Urinary bladder (tissue), 4 donors: Measurements from ENCODE around the gene GP5. TPM values are rescaled to one million over a fixed set of nuclear protein-coding genes. Genes with fewer than 3 reads are reported as not detected.
A peak's percentile ranks its signal among the peaks of the same experiment; 100 is the strongest.

Experiments used
- DNase-seq: peaks from one replicate; pipeline ENCODE4 v3.0.0-alpha.2; 2015; ENCODE audit errors: extremely low spot score
- H3K27ac ChIP-seq: one replicate; pipeline ENCODE4 v1.5.1; 2013; ENCODE audit warnings: low read depth, mild to moderate bottlenecking, moderate library complexity
- H3K36me3 ChIP-seq: one replicate; pipeline ENCODE4 v1.6.1; 2013; ENCODE audit warnings: mild to moderate bottlenecking, moderate library complexity; ENCODE audit not compliant: insufficient read depth
- H3K4me1 ChIP-seq: one replicate; pipeline ENCODE4 v1.6.1; 2013; ENCODE audit warnings: mild to moderate bottlenecking, moderate library complexity; ENCODE audit not compliant: insufficient read depth
- H3K4me3 ChIP-seq: one replicate; pipeline ENCODE4 v1.5.1; 2013; ENCODE audit warnings: low read depth, low read length
- WGBS: extraction: QIAGEN DNeasy Blood & Tissue Kit; methylation state at CpG from one replicate; pipeline ENCODE4 v1.1.7; 2013; 5-methylcytosine and 5-hydroxymethylcytosine counted together
- polyA plus RNA-seq: library from polyadenylated mRNA; stranded (reverse); fragments of 200-250 nt; gene quantifications from one replicate; pipeline ENCODE4 v1.2.3, GENCODE V29; 2013
- total RNA-seq: library from RNA; depleted of rRNA; stranded (reverse); fragments of >200 nt; gene quantifications from one replicate; pipeline ENCODE4 v1.2.3, GENCODE V29; 2014
- donor health status: healthy with polysubstance abuse.
- donor health status: healthy.

The GP5 gene, protein sequence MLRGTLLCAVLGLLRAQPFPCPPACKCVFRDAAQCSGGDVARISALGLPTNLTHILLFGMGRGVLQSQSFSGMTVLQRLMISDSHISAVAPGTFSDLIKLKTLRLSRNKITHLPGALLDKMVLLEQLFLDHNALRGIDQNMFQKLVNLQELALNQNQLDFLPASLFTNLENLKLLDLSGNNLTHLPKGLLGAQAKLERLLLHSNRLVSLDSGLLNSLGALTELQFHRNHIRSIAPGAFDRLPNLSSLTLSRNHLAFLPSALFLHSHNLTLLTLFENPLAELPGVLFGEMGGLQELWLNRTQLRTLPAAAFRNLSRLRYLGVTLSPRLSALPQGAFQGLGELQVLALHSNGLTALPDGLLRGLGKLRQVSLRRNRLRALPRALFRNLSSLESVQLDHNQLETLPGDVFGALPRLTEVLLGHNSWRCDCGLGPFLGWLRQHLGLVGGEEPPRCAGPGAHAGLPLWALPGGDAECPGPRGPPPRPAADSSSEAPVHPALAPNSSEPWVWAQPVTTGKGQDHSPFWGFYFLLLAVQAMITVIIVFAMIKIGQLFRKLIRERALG
- total RNA-seq (0.90 TPM), polyA plus RNA-seq (0.10 TPM)

DNA sequence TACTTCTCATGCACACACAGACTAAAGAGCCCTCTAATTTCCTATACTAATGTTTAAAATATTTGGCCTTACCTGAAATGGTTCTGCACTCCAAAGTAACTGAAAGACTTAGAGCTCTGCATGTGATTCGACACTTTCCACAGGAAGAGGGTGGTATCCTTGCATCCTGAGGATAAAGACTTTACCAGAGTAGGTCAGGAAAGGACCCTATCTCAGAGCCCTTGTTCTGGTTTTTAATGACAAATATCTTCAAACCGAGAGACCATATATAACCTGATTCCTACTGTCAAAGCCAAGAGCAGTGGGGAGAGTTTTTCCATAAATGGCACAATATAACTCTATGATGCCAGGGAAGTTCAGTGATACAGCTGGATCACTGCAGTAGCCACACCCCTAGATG is at the start of gene GP5:
GP5 (minus strand) TSS at position 101 of the 400 bp plus-strand sequence. CDS start 984 bp downstream, outside the sequence.
- Histone ChIP-seq H3K4me3 (peak within 1 kb of the TSS; percentile 2), H3K4me1 (peaks cover 2% of the 10 kb centered on the region), H3K36me3 (no peaks in the 10 kb centered on the region), H3K27ac (no peak within 1 kb of the TSS)
- WGBS = 76% methylated on average over 2 of the region's 2 CpGs
- no peak for DNase-seq

GRCh38 chr3:194447657-194448056 is 48.6 kb upstream of the GP5 start:
- H3K36me3 ChIP-seq = no peaks in the 10 kb centered on the region
- H3K4me3 ChIP-seq = no peak overlapping the region
- no peaks in the 10 kb centered on the region for H3K4me1 ChIP-seq
- 99% methylated on average over 1 of the region's 1 CpG for WGBS
- H3K27ac ChIP-seq = no peak overlapping the region
- DNase-seq = no peak

GRCh38 chr3:194447161-194447560 is 48.1 kb upstream of the GP5 start:
- Histone ChIP-seq H3K27ac (no peak overlapping the region), H3K4me3 (no peak overlapping the region), H3K36me3 (no peaks in the 10 kb centered on the region), H3K4me1 (no peaks in the 10 kb centered on the region)
- 86% methylated on average over 6 of the region's 6 CpGs for WGBS
- no peak for DNase-seq

- Histone ChIP-seq H3K4me3 (no peak overlapping the region), H3K36me3 (peaks cover 1% of the 10 kb centered on the region), H3K4me1 (no peaks in the 10 kb centered on the region), H3K27ac (no peak overlapping the region)
- WGBS = 79% methylated on average over 4 of the region's 4 CpGs
- DNase-seq = no peak
These were observed 47.7 kb upstream of the GP5 start for GRCh38 chr3:194446754-194447153.

DNA sequence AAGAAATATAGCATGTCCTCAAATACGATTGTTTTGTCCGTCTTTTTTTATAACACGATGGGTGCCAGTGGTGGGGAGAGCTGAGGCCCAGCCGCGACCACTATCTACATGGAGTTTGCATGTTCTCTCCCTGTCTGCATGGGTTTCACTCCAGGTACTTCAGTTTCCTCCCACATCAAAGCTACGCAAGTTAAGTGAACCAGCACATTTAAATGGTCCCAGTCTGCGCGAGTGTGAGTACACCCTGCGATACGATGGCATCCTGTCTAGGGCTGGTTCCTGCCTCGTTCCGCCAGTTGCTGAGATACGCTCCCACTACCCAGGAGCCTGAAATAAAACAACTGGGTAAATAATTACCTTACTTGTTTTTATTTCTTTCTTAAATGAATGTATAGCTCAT is 47.1 kb upstream of the GP5 start:
- Histone ChIP-seq H3K27ac (no peak overlapping the region), H3K4me1 (no peaks in the 10 kb centered on the region), H3K36me3 (peaks cover 1% of the 10 kb centered on the region), H3K4me3 (no peak overlapping the region)
- 92% methylated on average over 13 of the region's 13 CpGs for WGBS
- no peak for DNase-seq

DNA sequence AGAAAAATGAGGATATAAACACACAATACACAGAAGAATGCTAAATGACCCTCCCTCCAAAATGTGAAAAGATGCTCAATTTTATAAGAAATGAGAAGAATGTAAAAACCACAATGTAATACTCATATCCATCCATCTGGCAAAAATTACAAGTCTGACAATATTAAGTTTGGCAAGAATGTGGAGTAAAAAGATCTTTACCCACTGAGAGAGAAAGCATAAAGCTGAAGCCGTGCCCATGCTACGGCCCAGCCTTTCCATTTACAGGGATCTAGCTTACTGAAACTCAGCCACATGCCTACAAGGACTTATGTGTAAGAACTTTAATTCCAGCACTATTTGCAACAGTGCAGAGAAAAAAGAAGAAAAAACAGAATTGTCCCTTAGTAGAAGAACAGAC is 44.8 kb upstream of the GP5 start:
- Histone ChIP-seq H3K27ac (no peak overlapping the region), H3K4me1 (no peaks in the 10 kb centered on the region), H3K4me3 (no peak overlapping the region), H3K36me3 (peaks cover 1% of the 10 kb centered on the region)
- WGBS = 92% methylated on average over 2 of the region's 2 CpGs
- DNase-seq = no peak

- no peak overlapping the region for H3K27ac ChIP-seq
- no peak for DNase-seq
- WGBS = 63% methylated on average over 2 of the region's 2 CpGs
- no peaks in the 10 kb centered on the region for H3K4me1 ChIP-seq
- peaks cover 6% of the 10 kb centered on the region for H3K36me3 ChIP-seq
- H3K4me3 ChIP-seq = no peak overlapping the region
These were observed 41.7 kb upstream of the GP5 start for GRCh38 chr3:194440756-194441155.

GRCh38 chr3:194439881-194440550 is 41.0 kb upstream of the GP5 start:
- H3K4me1 ChIP-seq = no peaks in the 10 kb centered on the region
- H3K36me3 ChIP-seq = peaks cover 8% of the 10 kb centered on the region
- 65% methylated on average over 6 of the region's 6 CpGs for WGBS
- no peak overlapping the region for H3K4me3 ChIP-seq
- DNase-seq = no peak
- peak overlapping the region; percentile 16 for H3K27ac ChIP-seq

- Histone ChIP-seq H3K4me3 (no peak overlapping the region), H3K27ac (no peak overlapping the region), H3K36me3 (peaks cover 6% of the 10 kb centered on the region), H3K4me1 (no peaks in the 10 kb centered on the region)
- DNase-seq = no peak
- WGBS = 95% methylated on average over 3 of the region's 3 CpGs
These were observed 35.4 kb upstream of the GP5 start for GRCh38 chr3:194434503-194434902.

- H3K4me1 ChIP-seq = no peaks in the 10 kb centered on the region
- 89% methylated on average over 5 of the region's 5 CpGs for WGBS
- no peak for DNase-seq
- peaks cover 7% of the 10 kb centered on the region for H3K36me3 ChIP-seq
- no peak overlapping the region for H3K4me3 ChIP-seq
- H3K27ac ChIP-seq = no peak overlapping the region
These were observed 32.5 kb upstream of the GP5 start for GRCh38 chr3:194431554-194431953.

GRCh38 chr3:194425399-194425798 is 26.3 kb upstream of the GP5 start:
- no peaks in the 10 kb centered on the region for H3K4me1 ChIP-seq
- no peak for DNase-seq
- no peak overlapping the region for H3K27ac ChIP-seq
- peaks cover 9% of the 10 kb centered on the region for H3K36me3 ChIP-seq
- WGBS = 94% methylated on average over 4 of the region's 4 CpGs
- H3K4me3 ChIP-seq = no peak overlapping the region

- DNase-seq = no peak
- Histone ChIP-seq H3K36me3 (peaks cover 9% of the 10 kb centered on the region), H3K4me3 (no peak overlapping the region), H3K4me1 (no peaks in the 10 kb centered on the region), H3K27ac (no peak overlapping the region)
- WGBS = 96% methylated on average over 7 of the region's 7 CpGs
These were observed 25.9 kb upstream of the GP5 start for GRCh38 chr3:194424953-194425352.

GRCh38 chr3:194424373-194424772 is 25.3 kb upstream of the GP5 start:
- DNase-seq = no peak
- no peaks in the 10 kb centered on the region for H3K4me1 ChIP-seq
- peaks cover 9% of the 10 kb centered on the region for H3K36me3 ChIP-seq
- WGBS = 97% methylated on average over 1 of the region's 1 CpG
- no peak overlapping the region for H3K4me3 ChIP-seq
- no peak overlapping the region for H3K27ac ChIP-seq

GRCh38 chr3:194423317-194423716 is 24.3 kb upstream of the GP5 start:
- DNase-seq = no peak
- H3K4me3 ChIP-seq = no peak overlapping the region
- H3K4me1 ChIP-seq = no peaks in the 10 kb centered on the region
- H3K27ac ChIP-seq = no peak overlapping the region
- H3K36me3 ChIP-seq = peaks cover 9% of the 10 kb centered on the region
- WGBS = 84% methylated on average over 3 of the region's 3 CpGs
